H9 (cell line): ENCODE measurements around the gene FOXA2. TPM values are rescaled to one million over a fixed set of nuclear protein-coding genes. Genes with fewer than 3 reads are reported as not detected.

Experiments
- DNase-seq: peaks from one replicate; pipeline ENCODE4 v3.0.0-alpha.2; 2017
- H2AFZ ChIP-seq: one replicate; pipeline ENCODE4 v1.6.1; 2013; ENCODE audit warnings: mild to moderate bottlenecking, low read length, control low read depth, moderate library complexity
- H2AK5ac ChIP-seq: 2 replicates; pipeline ENCODE4 v1.6.1; 2013; ENCODE audit warnings: low read length, control low read depth, mixed read lengths; ENCODE audit not compliant: insufficient read length
- H2BK120ac ChIP-seq: one replicate; pipeline ENCODE4 v1.6.1; 2013; ENCODE audit warnings: low read depth, mild to moderate bottlenecking, low read length, control low read depth, inconsistent platforms; ENCODE audit not compliant: poor library complexity, severe bottlenecking
- H2BK12ac ChIP-seq: 2 replicates; pipeline ENCODE4 v1.6.1; 2013; ENCODE audit warnings: low read length, control low read depth, mixed read lengths, low read depth; ENCODE audit not compliant: insufficient read length
- H2BK15ac ChIP-seq: 2 replicates; pipeline ENCODE4 v1.6.1; 2013; ENCODE audit warnings: low read depth, low read length, control low read depth
- H2BK20ac ChIP-seq: one replicate; pipeline ENCODE4 v1.6.1; 2013; ENCODE audit warnings: low read depth, mild to moderate bottlenecking, low read length, control low read depth, inconsistent platforms; ENCODE audit not compliant: poor library complexity, severe bottlenecking
- H2BK5ac ChIP-seq: 2 replicates; pipeline ENCODE4 v1.6.1; 2013; ENCODE audit warnings: low read length, control low read depth, mixed read lengths; ENCODE audit not compliant: insufficient read length
- H3K14ac ChIP-seq: 2 replicates; pipeline ENCODE4 v1.6.1; 2013; ENCODE audit warnings: low read length, control low read depth; ENCODE audit not compliant: insufficient read depth
- H3K18ac ChIP-seq: 2 replicates; pipeline ENCODE4 v1.6.1; 2013; ENCODE audit warnings: low read depth, mild to moderate bottlenecking, mixed read lengths, low read length, control low read depth; ENCODE audit not compliant: insufficient read length
- H3K23ac ChIP-seq: 2 replicates; pipeline ENCODE4 v1.6.1; 2013; ENCODE audit warnings: low read length, control low read depth, mixed read lengths, low read depth; ENCODE audit not compliant: insufficient read length
- H3K23me2 ChIP-seq: 2 replicates; pipeline ENCODE4 v1.6.1; 2013; ENCODE audit warnings: low read depth, mild to moderate bottlenecking, mixed read lengths, low read length, control low read depth; ENCODE audit not compliant: insufficient read length, poor library complexity, severe bottlenecking
- H3K27ac ChIP-seq: 2 replicates; pipeline ENCODE4 v1.5.1; 2013; ENCODE audit warnings: low read length, control low read depth, mixed read lengths, low read depth; ENCODE audit not compliant: insufficient read length
- H3K27me3 ChIP-seq: 2 replicates; pipeline ENCODE4 v1.6.1; 2013; ENCODE audit warnings: low read length, control low read depth, inconsistent platforms; ENCODE audit not compliant: insufficient read depth
- H3K4ac ChIP-seq: 2 replicates; pipeline ENCODE4 v1.6.1; 2013; ENCODE audit warnings: low read depth, mild to moderate bottlenecking, control low read depth, inconsistent platforms, low read length, moderate library complexity
- H3K4me1 ChIP-seq: 2 replicates; pipeline ENCODE4 v1.6.1; 2013; ENCODE audit warnings: low read length, control low read depth, inconsistent platforms; ENCODE audit not compliant: insufficient read depth
- H3K4me2 ChIP-seq: 2 replicates; pipeline ENCODE4 v1.6.1; 2013; ENCODE audit warnings: low read length, control low read depth, mixed read lengths; ENCODE audit not compliant: insufficient read length, insufficient read depth
- H3K56ac ChIP-seq: 2 replicates; pipeline ENCODE4 v1.6.1; 2013; ENCODE audit warnings: low read depth, mild to moderate bottlenecking, mixed read lengths, low read length, control low read depth; ENCODE audit not compliant: insufficient read length
- H3K79me1 ChIP-seq: 2 replicates; pipeline ENCODE4 v1.6.1; 2013; ENCODE audit warnings: low read depth, mild to moderate bottlenecking, moderate library complexity, low read length, control low read depth, inconsistent platforms; ENCODE audit not compliant: insufficient read depth, poor library complexity, severe bottlenecking
- H3K79me2 ChIP-seq: 2 replicates; pipeline ENCODE4 v1.6.1; 2013; ENCODE audit warnings: low read length, control low read depth, inconsistent platforms; ENCODE audit not compliant: insufficient read depth
- H3K9ac ChIP-seq: 2 replicates; pipeline ENCODE4 v1.6.1; 2013; ENCODE audit warnings: low read length, control low read depth, mixed read lengths; ENCODE audit not compliant: insufficient read length; ENCODE audit errors: extremely low read depth
- H3K9me3 ChIP-seq: one replicate; pipeline ENCODE4 v1.6.1; 2013; ENCODE audit warnings: low read depth, low read length, inconsistent platforms; ENCODE audit not compliant: control insufficient read depth
- H3T11ph ChIP-seq: one replicate; pipeline ENCODE4 v1.6.1; 2013; ENCODE audit warnings: mild to moderate bottlenecking, low read length, control low read depth, inconsistent platforms
- H4K20me1 ChIP-seq: one replicate; pipeline ENCODE4 v1.6.1; 2013; ENCODE audit not compliant: control insufficient read depth, insufficient read length, insufficient read depth
- H4K5ac ChIP-seq: 2 replicates; pipeline ENCODE4 v1.6.1; 2013; ENCODE audit warnings: low read depth, mild to moderate bottlenecking, mixed read lengths, low read length, control low read depth; ENCODE audit not compliant: insufficient read length
- H4K8ac ChIP-seq: replicated peaks from 2 replicates; pipeline ENCODE4 v1.6.1; 2013; ENCODE audit warnings: low read length, control low read depth, mixed read lengths, low read depth; ENCODE audit not compliant: insufficient read length
- H4K91ac ChIP-seq: 2 replicates; pipeline ENCODE4 v1.6.1; 2013; ENCODE audit warnings: low read depth, mild to moderate bottlenecking, moderate library complexity, mixed read lengths, low read length, control low read depth; ENCODE audit not compliant: insufficient read length
- H3K27ac Mint-ChIP-seq, 3 experiments: 2 replicates in 2 of 3; 3 replicates in 1 of 3; pipeline ENCODE4 v1.8.0; 2020 to 2021; ENCODE audit warnings: mixed read lengths in 3 of 3, mild to moderate bottlenecking in 1 of 3, moderate library complexity in 1 of 3
- H3K27me3 Mint-ChIP-seq: 2 replicates; pipeline ENCODE4 v1.8.0; 2021; ENCODE audit warnings: low read depth, mild to moderate bottlenecking, moderate library complexity, mixed read lengths
- H3K36me3 Mint-ChIP-seq, 3 experiments: 2 replicates in 2 of 3; 3 replicates in 1 of 3; pipeline ENCODE4 v1.8.0; 2020 to 2021; ENCODE audit warnings: low read depth in 3 of 3, mixed read lengths in 3 of 3; ENCODE audit not compliant: insufficient read depth in 1 of 3
- H3K4me1 Mint-ChIP-seq, 2 experiments: 2 replicates each; pipeline ENCODE4 v1.8.0; 2020; ENCODE audit warnings: mixed read lengths in 2 of 2
- H3K4me3 Mint-ChIP-seq, 2 experiments: 2 replicates in 1 of 2; 3 replicates in 1 of 2; pipeline ENCODE4 v1.8.0; 2020 to 2021; ENCODE audit warnings: mild to moderate bottlenecking in 2 of 2, mixed read lengths in 2 of 2, moderate library complexity in 1 of 2
- H3K9me3 Mint-ChIP-seq, 2 experiments: 2 replicates in 1 of 2; 3 replicates in 1 of 2; pipeline ENCODE4 v1.8.0; 2020; ENCODE audit warnings: mild to moderate bottlenecking in 2 of 2, mixed read lengths in 2 of 2, moderate library complexity in 1 of 2
- WGBS: extraction: QIAGEN DNeasy Blood & Tissue Kit; methylation state at CpG from one replicate; pipeline ENCODE4 v1.1.7; 2013; ENCODE audit warnings: missing lambda C conversion rate, low lambda C conversion rate, mixed read lengths; ENCODE audit not compliant: insufficient read length; ENCODE audit errors: extremely low coverage; 5-methylcytosine and 5-hydroxymethylcytosine counted together
- total RNA-seq: library from RNA; stranded (reverse); gene quantifications from 2 replicates; pipeline ENCODE4 v1.2.1, GENCODE V29; 2021
- TF ChIP-seq, protein P1 (sequence below): fragments of 200-600 bp; sonication (generic); conservative IDR thresholded peaks from 3 replicates; pipeline ENCODE4 v1.8.0; 2021; ENCODE audit warnings: antibody characterized with exemption, mild to moderate bottlenecking

Gene FOXA2
- total RNA-seq, 1 experiment from 2014 or later, result not detected

DNA sequence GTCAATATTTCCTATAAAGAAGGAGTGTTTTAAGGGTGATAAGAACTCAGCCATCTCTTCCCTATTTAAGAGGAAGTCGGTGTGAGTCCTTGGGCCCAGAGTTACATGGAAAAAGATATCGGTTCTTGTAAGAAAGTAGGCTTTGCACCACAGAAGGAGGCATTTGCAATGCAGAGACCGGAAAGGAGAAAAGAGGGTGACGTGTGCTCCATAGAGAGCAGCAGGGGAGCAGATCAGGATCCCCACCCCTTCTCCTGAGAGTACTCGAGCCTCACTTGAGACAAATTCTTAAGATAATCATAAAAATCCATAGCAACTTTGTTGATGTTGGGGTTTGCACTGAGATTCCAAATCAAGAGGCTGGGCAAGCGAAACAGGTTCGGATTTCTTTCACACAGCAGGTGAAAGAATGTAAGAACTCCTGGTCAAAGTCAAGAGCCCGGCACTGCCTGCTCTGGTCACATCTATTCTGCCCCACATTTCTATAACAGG, 27.8 kb downstream of the FOXA2 start:
- Histone ChIP-seq H3K9me3 (no peaks in the 10 kb centered on the region), H4K91ac (no peak overlapping the region), H3K4ac (no peak overlapping the region), H4K20me1 (no peaks in the 10 kb centered on the region), H2BK120ac (no peak overlapping the region), H3K14ac (no peak overlapping the region), H3K27me3 (peaks cover 46% of the 10 kb centered on the region), H3K18ac (no peak overlapping the region), H3K27ac (no peak overlapping the region), H3K23ac (no peak overlapping the region), H4K5ac (no peak overlapping the region), H3K4me2 (no peak overlapping the region), H3K56ac (no peak overlapping the region), H3T11ph (no peak overlapping the region), H2BK5ac (no peak overlapping the region), H3K79me2 (no peaks in the 10 kb centered on the region), H2BK12ac (no peak overlapping the region), H3K79me1 (no peaks in the 10 kb centered on the region), H4K8ac (no peak overlapping the region), H3K4me1 (peaks cover 4% of the 10 kb centered on the region; the same call in 1 of the 2 replicates), H3K9ac (no peak overlapping the region), H2BK15ac (no peak overlapping the region), H2AFZ (no peak overlapping the region), H3K23me2 (no peaks in the 10 kb centered on the region), H2AK5ac (no peak overlapping the region), H2BK20ac (no peak overlapping the region)
- Mint-ChIP-seq H3K4me1 (peaks cover 41 to 51% of the 10 kb centered on the region in 2 experiments), H3K36me3 (peaks cover 0 to 10% (median 3%) of the 10 kb centered on the region in 3 experiments; a peak in 2 of 7 replicates), H3K4me3 (no peak overlapping the region), H3K9me3 (peaks cover 6 to 12% of the 10 kb centered on the region in 2 experiments), H3K27ac (no peak overlapping the region), H3K27me3 (peaks cover 91% of the 10 kb centered on the region)
- TF ChIP-seq, protein P1, sequence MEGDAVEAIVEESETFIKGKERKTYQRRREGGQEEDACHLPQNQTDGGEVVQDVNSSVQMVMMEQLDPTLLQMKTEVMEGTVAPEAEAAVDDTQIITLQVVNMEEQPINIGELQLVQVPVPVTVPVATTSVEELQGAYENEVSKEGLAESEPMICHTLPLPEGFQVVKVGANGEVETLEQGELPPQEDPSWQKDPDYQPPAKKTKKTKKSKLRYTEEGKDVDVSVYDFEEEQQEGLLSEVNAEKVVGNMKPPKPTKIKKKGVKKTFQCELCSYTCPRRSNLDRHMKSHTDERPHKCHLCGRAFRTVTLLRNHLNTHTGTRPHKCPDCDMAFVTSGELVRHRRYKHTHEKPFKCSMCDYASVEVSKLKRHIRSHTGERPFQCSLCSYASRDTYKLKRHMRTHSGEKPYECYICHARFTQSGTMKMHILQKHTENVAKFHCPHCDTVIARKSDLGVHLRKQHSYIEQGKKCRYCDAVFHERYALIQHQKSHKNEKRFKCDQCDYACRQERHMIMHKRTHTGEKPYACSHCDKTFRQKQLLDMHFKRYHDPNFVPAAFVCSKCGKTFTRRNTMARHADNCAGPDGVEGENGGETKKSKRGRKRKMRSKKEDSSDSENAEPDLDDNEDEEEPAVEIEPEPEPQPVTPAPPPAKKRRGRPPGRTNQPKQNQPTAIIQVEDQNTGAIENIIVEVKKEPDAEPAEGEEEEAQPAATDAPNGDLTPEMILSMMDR, result no peak
- no peak for DNase-seq
- WGBS, result no CpG with 5 or more reads among the region's 8 CpGs
